HG03135 (cell line): ENCODE results near the gene RAB36.

Experiments
- ATAC-seq: cut with Tn5 transposase; IDR thresholded peaks from one replicate; pipeline ENCODE4 v1.9.1; 2021; ENCODE audit warnings: mild to moderate bottlenecking, moderate library complexity; ENCODE audit not compliant: unreplicated experiment

Gene RAB36

GRCh38 chr22:23180301-23180892, 35.1 kb downstream of the RAB36 start, which contains the start of gene BCR:
BCR (plus strand) TSS chr22:23180509; CDS start chr22:23180961, 452 bp downstream.
- ATAC-seq = no peak

DNA sequence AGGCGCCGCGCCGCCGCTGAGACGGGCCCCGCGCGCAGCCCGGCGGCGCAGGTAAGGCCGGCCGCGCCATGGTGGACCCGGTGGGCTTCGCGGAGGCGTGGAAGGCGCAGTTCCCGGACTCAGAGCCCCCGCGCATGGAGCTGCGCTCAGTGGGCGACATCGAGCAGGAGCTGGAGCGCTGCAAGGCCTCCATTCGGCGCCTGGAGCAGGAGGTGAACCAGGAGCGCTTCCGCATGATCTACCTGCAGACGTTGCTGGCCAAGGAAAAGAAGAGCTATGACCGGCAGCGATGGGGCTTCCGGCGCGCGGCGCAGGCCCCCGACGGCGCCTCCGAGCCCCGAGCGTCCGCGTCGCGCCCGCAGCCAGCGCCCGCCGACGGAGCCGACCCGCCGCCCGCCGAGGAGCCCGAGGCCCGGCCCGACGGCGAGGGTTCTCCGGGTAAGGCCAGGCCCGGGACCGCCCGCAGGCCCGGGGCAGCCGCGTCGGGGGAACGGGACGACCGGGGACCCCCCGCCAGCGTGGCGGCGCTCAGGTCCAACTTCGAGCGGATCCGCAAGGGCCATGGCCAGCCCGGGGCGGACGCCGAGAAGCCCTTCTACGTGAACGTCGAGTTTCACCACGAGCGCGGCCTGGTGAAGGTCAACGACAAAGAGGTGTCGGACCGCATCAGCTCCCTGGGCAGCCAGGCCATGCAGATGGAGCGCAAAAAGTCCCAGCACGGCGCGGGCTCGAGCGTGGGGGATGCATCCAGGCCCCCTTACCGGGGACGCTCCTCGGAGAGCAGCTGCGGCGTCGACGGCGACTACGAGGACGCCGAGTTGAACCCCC, 35.8 kb downstream of the RAB36 start:
- ATAC-seq = no peak

GRCh38 chr22:23181721-23182308, 36.5 kb downstream of the RAB36 start:
- no peak for ATAC-seq

- ATAC-seq = no peak
Measured at GRCh38 chr22:23182309-23183060, 37.2 kb downstream of the RAB36 start.

- ATAC-seq = no peak
Measured at GRCh38 chr22:23183061-23183698, 37.9 kb downstream of the RAB36 start.

- ATAC-seq = no peak
Measured at GRCh38 chr22:23184100-23184763, 39.0 kb downstream of the RAB36 start.

GRCh38 chr22:23184764-23185113, 39.5 kb downstream of the RAB36 start:
- ATAC-seq = no peak

- ATAC-seq = no peak
Measured at GRCh38 chr22:23187211-23187610, 41.9 kb downstream of the RAB36 start.

DNA sequence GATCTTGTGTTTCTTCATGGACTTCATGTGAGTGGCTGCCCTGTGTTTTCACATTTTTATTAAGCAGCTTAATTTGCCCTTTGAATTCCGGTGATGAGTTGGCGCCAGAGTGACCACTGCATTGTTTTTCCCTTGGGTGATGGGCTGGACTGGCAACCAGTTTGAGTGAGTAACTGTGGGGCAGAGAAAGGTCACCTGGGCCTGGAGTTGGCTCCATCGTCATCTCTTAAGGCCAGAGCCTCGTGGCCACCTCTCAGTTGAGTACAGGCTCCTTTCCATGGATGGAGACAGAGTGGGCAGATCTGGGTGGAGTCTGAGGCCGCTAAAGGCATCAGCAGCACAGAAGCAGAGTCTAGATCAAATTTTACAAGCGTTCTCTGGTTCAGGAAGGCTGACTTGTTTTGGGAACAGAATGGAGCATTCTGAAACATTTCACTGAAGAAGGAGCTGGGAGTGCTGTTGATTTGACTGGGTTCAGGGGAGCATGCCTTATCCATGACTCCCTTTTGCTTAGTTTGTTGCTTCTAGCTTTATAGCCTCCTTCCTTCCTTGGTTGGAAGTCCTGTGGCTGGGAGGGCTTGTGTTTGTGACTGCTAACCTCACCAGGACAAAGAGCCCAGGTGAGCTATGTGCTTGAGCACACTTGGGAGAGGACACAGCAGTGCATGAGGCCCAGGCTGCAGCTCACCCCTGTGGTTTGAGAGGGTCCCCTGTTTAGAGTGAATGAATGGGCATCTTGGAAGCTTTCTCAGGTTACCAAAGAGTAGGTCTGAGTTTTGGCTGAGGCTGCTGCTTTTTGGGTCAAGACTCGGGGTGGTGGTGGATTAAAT, 42.8 kb downstream of the RAB36 start:
- ATAC-seq = no peak

DNA sequence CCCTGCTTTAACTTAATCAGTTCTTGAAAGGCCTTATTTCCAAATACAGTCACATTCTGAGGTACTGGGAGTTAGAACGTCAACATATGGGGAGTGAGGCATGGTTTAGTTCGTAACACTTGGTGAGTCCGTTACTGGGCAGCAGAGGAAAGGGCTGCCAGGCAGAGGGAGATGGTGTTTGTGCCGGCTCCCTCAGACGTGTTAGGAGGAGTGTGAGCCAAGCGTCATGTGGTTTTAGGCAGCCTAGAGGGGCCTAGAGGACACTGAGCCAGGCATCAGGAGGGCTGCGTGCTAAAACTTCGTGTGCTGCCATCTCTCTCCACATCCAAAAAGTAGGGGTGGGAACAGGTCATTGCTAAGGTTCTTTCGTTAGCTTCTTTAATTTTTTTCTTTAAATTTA, 45.2 kb downstream of the RAB36 start:
- ATAC-seq = no peak

DNA sequence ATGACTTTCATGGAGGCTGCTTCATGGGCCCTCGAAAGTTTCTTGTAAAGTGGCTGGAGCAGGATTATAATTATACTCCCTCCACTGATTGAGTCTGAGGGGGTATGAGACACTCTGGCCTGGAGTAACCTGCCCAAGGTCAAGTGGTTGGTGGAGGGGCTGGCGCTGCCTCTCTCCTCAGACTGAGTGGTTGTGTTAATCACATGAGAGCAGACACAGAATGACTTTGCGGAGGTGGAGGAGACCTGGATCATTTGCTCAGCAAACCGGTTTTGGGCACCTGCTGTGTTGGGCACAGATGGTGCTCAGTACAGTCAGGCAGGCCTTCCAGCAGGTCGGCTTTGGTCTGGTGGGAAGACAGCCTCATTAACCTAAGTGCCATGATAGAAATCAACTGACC, 46.9 kb downstream of the RAB36 start:
- ATAC-seq = no peak

DNA sequence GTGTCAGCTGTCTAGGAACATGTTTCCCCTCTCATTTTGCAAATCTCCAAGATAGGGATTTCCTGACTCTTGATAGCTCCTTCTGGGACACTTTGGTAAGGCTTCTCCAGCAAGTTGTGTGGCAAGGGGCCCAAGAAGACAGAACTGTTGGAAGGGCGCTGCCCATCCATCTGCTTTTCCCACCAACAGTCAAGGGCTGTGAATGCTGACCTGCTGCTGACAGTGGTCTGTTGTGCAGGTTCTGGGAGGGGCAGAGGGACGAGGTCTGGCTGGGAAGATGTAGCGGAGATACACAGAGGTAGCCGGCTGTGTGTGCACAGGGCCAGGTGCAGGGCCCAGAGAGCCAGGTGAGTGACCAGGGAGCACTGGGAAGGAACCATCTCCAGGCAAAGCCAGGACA, 47.3 kb downstream of the RAB36 start:
- ATAC-seq = no peak

GRCh38 chr22:23193196-23193827, 48.0 kb downstream of the RAB36 start:
- ATAC-seq = no peak

DNA sequence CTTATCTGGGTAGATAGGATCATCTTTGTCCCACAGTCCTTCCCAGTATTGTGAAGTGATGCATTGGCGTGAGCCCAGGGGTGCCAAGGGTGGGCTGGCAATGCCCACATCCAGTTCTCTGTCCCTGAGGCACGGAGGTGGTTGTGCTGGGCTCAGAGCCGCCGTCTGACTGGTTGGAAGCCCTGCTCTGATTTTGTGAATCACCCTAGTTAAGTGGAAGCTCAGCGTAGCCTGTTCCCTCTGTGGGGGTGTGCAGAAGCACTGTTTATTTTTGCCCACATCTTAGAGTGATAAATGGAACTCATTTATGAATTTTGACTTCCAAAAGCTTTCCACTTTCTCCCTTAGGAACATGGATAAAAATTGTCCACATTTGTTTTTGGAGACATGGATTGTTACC, 48.6 kb downstream of the RAB36 start:
- no peak for ATAC-seq

DNA sequence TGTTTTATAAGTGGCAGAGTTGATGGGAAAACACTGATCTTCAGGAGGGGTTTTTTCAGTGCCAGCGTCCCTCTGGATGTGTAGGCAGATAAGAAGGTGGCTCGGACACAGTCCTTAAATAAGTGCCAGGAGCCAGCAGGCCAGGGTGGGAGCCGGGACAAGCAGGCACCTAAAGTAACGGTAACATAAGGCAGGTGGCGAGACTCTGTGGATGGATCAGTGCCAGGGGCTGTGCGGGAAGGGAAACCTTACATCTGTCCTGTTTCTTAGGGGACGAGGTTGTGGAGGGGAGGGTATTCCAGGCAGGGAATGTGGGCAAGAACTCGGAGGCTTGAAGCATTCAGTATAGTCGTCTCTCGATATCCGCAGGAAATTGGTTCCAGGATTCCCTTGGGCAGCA, 50.9 kb downstream of the RAB36 start:
- no peak for ATAC-seq

- no peak for ATAC-seq
Measured at GRCh38 chr22:23197836-23198235, 52.6 kb downstream of the RAB36 start.

DNA sequence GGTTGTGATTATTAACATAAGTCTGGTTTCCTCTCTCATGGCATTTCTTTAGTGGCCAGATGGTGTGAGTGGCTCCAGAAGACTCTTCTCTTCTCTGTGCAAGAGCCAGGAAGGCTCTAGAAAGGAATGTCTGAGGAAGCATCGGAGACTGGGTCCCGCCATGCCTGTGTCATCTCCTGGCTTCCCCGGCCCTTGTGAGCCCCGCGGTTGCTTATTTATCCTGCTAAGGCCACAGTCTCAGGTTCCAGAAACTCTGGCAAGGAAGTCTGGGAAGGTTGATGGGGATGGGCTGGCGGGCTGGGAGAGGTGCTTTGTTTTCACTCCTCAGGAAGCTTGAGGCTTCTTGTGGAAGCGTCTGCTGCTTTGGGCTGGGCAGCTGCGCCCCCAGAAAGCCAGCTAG, 53.9 kb downstream of the RAB36 start:
- no peak for ATAC-seq

- no peak for ATAC-seq
Measured at GRCh38 chr22:23200898-23201297, 55.6 kb downstream of the RAB36 start.

- no peak for ATAC-seq
Measured at GRCh38 chr22:23202812-23203451, 57.7 kb downstream of the RAB36 start.
